Prostate gland (tissue), 2 donors: ENCODE results near the gene FADS2.

Source experiments
- CTCF ChIP-seq, 4 experiments: fragments of 200-600 bp in 2 of 4; fragments of 450-650 bp in 2 of 4; sonication (generic) in 2 of 4; IDR thresholded peaks; 1 replicate in 3 of 4; 2 replicates in 1 of 4; pipeline ENCODE4 v1.5.1; 2016 to 2019; ENCODE audit warnings: antibody characterized with exemption in 4 of 4, mild to moderate bottlenecking in 2 of 4, moderate library complexity in 2 of 4
- POLR2A ChIP-seq: fragments of 450-650 bp; IDR thresholded peaks from one replicate; pipeline ENCODE4 v1.6.1; 2016; ENCODE audit warnings: antibody characterized with exemption, mild to moderate bottlenecking

- no peak for TF ChIP-seq POLR2A
- TF ChIP-seq CTCF (IDR thresholded peaks at IDR 0.05), result no peak
Measured at GRCh38 chr11:61840371-61840770, 12.3 kb downstream of the FADS2 start.
